Fibroblast of mammary gland (primary cell): ENCODE measurements around the gene NISCH.
A peak's percentile ranks its signal among the peaks of the same experiment; 100 is the strongest.

Source experiments
- DNase-seq: peaks from one replicate; pipeline ENCODE4 v3.0.0-alpha.2; 2010; ENCODE audit warnings: low read depth
- H3K4me3 ChIP-seq: 2 replicates; pipeline ENCODE4 v1.5.1; 2011; ENCODE audit warnings: low read depth, mild to moderate bottlenecking, low read length, moderate library complexity; ENCODE audit not compliant: control insufficient read depth
- CTCF ChIP-seq: conservative IDR thresholded peaks from 2 replicates; pipeline ENCODE4 v1.5.1; 2011; ENCODE audit warnings: low read depth, low read length, inconsistent platforms; ENCODE audit not compliant: control insufficient read depth, insufficient read depth

Gene NISCH

DNA sequence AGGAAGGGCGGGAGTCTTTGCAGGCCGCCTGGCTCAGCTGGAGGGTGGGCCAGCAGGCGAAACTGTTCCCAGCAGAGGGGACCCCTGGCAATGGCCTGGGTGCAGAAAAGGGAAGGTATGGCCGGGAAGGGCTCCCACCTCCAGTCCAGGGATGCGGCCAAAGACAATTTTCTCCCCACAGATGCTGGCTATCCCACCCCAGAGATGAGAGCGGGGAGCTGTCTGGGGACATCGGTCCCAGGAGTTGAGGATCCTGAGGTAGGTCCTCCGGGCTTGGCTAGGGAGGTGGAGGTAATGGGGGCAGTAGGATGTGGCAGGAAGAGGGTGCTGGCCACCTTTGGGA, 12.2 kb upstream of the NISCH start:
- DNase-seq, result no peak
- no peak for TF ChIP-seq CTCF
- H3K4me3 ChIP-seq, result no peak overlapping the region

DNA sequence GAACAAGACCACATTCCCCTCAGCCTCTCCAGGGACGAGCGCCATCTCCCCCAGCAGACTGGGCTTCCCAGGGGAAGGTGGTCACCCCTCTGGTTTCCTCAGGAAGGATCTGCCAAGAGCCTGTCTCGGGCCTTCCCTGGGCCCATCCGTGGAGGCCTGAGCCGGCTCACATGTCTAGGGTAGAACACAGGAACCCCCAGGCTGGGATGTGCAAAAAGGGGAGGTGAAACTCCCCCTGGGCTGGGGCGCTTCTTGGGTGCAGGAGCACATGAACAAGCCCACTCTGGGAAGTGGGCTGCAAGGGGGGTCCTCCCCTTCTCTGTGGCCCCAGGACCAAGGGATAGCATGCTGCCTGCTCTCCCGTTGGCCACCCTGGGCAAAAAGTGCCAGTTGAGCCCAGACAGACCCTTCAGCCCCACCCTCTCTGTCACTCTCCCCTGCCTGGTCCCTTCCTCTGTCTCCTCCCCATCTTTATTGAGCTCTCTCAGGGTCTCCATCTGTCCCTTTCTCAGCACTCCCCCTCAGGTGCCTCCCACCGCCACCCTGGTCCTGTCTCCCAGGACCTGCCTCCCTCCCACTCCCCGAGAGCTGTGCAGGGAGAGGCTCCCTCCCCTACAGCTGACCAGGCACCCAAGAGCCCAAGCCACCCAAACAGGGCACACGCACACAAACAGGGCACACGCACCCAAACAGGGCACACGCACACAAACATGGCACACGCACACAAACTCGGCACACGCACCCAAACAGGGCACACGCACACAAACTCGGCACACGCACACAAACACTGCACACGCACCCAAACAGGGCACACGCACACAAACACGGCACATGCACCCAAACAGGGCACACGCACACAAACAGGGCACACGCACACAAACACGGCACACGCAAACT, 11.4 kb upstream of the NISCH start:
- TF ChIP-seq CTCF, result no peak
- DNase-seq, result no peak
- no peak overlapping the region for H3K4me3 ChIP-seq

GRCh38 chr3:52444860-52445793, 10.3 kb upstream of the NISCH start, which contains the start of gene SEMA3G:
SEMA3G (minus strand) TSS chr3:52445103; CDS start chr3:52445027, 76 bp downstream.
- no peak for TF ChIP-seq CTCF
- no peak within 1 kb of the TSS for H3K4me3 ChIP-seq
- peak; percentile 26 for DNase-seq

- no peak for TF ChIP-seq CTCF
- DNase-seq, result no peak
- H3K4me3 ChIP-seq, result no peak overlapping the region
These were observed 9.4 kb upstream of the NISCH start for GRCh38 chr3:52446042-52446441.

- no peak overlapping the region for H3K4me3 ChIP-seq
- peak; percentile 53 for DNase-seq
- TF ChIP-seq CTCF, result peak; percentile 99
These were observed 8.5 kb upstream of the NISCH start for GRCh38 chr3:52446631-52447511.
